ENCODE data around the gene YPEL1. TPM values are rescaled to one million over a fixed set of nuclear protein-coding genes. Genes with fewer than 3 reads are reported as not detected.

Gene YPEL1
- total RNA-seq, 2 donors from 2014 or later, result 1.6 to 4.4 TPM

DNA sequence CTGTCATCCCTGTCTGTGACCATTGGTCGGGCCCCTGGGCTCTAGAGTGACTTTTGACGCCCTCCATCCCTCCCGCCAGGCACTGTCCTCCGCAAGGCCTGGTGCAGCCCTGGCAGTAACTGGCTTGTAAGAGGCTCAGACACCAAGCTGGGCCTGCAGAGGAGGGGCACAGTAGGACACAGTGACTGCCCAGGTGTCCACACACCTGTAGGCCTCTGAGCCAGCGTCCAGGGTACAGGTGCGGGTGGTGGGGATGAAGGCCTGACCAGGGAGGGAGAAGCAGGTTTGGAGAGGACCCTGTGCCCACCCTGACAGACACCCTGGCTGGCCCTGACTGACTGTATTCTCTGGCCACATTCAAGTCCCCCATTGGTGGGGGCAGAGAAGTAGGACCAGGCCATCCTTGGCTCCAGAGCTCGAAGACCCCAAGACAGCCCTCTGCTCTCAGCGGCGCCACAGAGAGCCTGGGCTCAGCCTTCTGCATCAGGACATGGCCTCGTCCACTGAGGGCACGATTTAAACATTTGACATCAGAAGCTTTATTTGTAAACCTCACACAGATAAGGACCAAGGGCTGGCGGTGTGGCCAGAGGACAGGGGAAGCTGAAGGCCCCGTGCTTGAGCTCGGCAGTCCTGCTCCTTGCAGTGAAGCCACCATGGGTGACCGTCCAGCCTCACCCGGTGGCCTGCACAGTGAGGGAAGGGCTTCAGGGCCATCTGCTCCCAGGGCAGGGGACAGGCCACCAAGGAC, 38.4 kb downstream of the YPEL1 start:
- no peak for TF ChIP-seq POLR2A (IDR thresholded peaks at IDR 0.05)
- TF ChIP-seq, protein P1, sequence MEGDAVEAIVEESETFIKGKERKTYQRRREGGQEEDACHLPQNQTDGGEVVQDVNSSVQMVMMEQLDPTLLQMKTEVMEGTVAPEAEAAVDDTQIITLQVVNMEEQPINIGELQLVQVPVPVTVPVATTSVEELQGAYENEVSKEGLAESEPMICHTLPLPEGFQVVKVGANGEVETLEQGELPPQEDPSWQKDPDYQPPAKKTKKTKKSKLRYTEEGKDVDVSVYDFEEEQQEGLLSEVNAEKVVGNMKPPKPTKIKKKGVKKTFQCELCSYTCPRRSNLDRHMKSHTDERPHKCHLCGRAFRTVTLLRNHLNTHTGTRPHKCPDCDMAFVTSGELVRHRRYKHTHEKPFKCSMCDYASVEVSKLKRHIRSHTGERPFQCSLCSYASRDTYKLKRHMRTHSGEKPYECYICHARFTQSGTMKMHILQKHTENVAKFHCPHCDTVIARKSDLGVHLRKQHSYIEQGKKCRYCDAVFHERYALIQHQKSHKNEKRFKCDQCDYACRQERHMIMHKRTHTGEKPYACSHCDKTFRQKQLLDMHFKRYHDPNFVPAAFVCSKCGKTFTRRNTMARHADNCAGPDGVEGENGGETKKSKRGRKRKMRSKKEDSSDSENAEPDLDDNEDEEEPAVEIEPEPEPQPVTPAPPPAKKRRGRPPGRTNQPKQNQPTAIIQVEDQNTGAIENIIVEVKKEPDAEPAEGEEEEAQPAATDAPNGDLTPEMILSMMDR (IDR thresholded peaks at IDR 0.05), result no peak
- Histone ChIP-seq H3K27ac (no peak overlapping the region), H3K27me3 (no peaks in the 10 kb centered on the region), H3K4me3 (no peak overlapping the region), H3K9me3 (no peaks in the 10 kb centered on the region), H3K36me3 (replicated peaks in 1 of 2; ENCODE audit: insufficient read depth in 1 of 2, low read depth in 2 of 2) (peaks cover 3 to 26% of the 10 kb centered on the region in 2 donors), H3K4me1 (peaks cover 19% of the 10 kb centered on the region)
- no peak for ATAC-seq
- intact Hi-C loops (cut with DNase I), result no loop called here
- DNase-seq, result no peak
- 80 to 84% methylated on average over 1 to 16 of the region's 16 CpGs for WGBS, 2 donors

DNA sequence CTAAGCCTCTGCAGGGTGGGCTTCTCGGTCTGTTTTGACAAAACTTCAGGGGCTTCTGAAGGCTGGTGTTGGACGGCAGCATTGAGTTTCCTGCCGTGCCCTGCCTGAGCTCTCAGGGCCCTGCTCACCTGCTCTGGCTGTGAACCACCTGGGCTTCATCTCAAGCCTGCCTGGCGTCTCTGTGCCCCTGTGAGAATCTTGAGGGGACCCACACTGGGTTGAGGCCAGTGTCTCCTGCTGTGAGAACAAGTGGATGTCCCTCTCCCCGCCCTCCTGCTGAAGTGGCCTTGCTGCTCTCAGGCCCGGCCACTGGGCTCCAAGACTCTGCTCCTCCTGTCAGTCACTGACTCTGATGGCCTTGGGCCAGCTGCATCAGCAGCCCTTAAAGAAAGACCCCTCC, 39.5 kb downstream of the YPEL1 start:
- H3K4me3 ChIP-seq, result no peak overlapping the region
- no peak for DNase-seq
- no peaks in the 10 kb centered on the region for H3K27me3 ChIP-seq
- WGBS, 2 donors, result 86 to 90% methylated on average over 3 to 6 of the region's 6 CpGs
- intact Hi-C loops (cut with DNase I), result no loop called here
- no peak overlapping the region for H3K27ac ChIP-seq
- peaks cover 3 to 26% of the 10 kb centered on the region in 2 donors for H3K36me3 ChIP-seq (replicated peaks in 1 of 2; ENCODE audit: insufficient read depth in 1 of 2, low read depth in 2 of 2)
- peaks cover 12% of the 10 kb centered on the region for H3K4me1 ChIP-seq
- no peak for ATAC-seq
- TF ChIP-seq POLR2A (IDR thresholded peaks at IDR 0.05), result no peak
- TF ChIP-seq, protein P1 (IDR thresholded peaks at IDR 0.05), result no peak
- H3K9me3 ChIP-seq, result no peaks in the 10 kb centered on the region

DNA sequence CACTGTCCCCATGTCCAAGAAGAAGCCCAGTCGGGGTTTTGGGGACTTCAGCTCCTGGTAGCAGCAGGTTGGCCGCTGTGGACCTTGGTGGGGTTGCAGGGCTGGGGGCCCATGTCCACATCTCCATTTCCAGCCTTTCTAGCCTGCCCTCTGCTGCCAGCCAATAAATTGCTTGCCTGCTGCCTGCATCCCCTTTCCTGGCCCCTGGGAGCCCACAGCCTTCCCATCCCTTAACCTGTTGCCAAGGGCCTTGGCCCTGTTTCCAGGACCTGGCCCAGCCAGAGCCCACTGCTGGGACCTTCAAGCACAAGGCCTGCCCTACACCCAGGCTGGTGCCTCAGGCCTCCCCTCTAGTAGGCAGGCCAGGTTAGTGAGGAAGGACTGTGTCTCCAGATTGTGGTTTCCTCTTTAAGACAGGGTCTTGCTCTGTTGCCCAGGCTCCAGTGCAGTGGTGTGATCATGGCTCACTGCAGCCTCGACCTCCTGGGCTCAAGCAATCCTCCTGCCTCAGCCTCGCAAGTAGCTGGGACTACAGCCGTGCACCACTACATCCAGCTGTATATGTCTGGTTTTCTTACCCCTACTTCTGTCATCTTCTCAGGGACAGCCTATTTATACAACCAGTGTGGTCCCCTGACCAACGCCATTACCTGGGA, 40.0 kb downstream of the YPEL1 start:
- DNase-seq, result no peak
- Histone ChIP-seq H3K27ac (no peak overlapping the region), H3K27me3 (no peaks in the 10 kb centered on the region), H3K36me3 (replicated peaks in 1 of 2; ENCODE audit: insufficient read depth in 1 of 2, low read depth in 2 of 2) (peaks cover 3 to 26% of the 10 kb centered on the region in 2 donors), H3K4me1 (peaks cover 8% of the 10 kb centered on the region), H3K9me3 (no peaks in the 10 kb centered on the region), H3K4me3 (no peak overlapping the region)
- intact Hi-C loops (cut with DNase I), result no loop called here
- ATAC-seq, result no peak
- TF ChIP-seq POLR2A (IDR thresholded peaks at IDR 0.05), result no peak
- TF ChIP-seq, protein P1 (IDR thresholded peaks at IDR 0.05), result no peak
- WGBS, 2 donors, result 83 to 91% methylated on average over 4 to 6 of the region's 6 CpGs

DNA sequence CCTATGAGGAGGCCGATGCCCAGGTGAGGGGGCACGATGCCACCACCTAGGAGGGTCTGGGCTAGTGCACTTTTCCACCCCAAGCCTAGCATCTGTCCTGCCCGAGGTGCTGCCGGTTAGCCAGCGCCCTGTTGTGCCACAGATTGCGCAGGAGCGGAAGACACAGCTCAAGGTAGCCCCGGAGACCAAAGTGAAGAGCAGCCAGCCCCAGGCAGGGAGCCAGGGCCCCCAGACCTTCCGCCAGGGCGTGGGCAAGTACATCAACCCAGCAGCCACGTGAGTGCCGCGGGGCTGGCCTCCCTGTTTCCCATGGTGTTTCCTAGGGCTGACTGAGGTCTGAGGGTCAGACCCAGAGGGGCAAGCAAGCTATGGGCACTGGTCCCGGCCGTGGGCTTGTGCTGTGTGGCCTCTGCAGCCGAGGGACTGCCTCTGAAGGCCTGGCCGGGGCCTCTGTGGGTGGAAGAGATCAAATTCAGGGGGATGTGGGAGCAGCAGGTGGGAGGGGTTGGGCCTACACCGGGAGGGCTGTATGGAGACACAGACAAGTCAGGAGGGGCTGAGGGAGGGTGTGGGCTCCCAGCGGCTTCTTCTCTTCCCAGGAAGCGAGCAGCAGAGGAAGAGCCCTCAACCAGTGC, 40.7 kb downstream of the YPEL1 start:
- ATAC-seq (no peak), DNase-seq (no peak)
- TF ChIP-seq, protein P1 (IDR thresholded peaks at IDR 0.05), result no peak
- TF ChIP-seq POLR2A (IDR thresholded peaks at IDR 0.05), result no peak
- Histone ChIP-seq H3K36me3 (replicated peaks in 1 of 2; ENCODE audit: insufficient read depth in 1 of 2, low read depth in 2 of 2) (peaks cover 3 to 26% of the 10 kb centered on the region in 2 donors), H3K27ac (no peak overlapping the region), H3K4me3 (no peak overlapping the region), H3K4me1 (peaks cover 15% of the 10 kb centered on the region), H3K27me3 (no peaks in the 10 kb centered on the region), H3K9me3 (no peaks in the 10 kb centered on the region)
- intact Hi-C loops (cut with DNase I), result no loop called here
- 85 to 100% methylated on average over 4 to 19 of the region's 20 CpGs for WGBS, 2 donors

All from body of pancreas (tissue), 4 donors.